ENCODE measurements around the gene SREBF1. TPM values are rescaled to one million over a fixed set of nuclear protein-coding genes. Genes with fewer than 3 reads are reported as not detected.

SREBF1 gene
- total and polyA plus RNA-seq, 2 experiments from 2014 or later: 19.2 to 36.2 TPM

DNA sequence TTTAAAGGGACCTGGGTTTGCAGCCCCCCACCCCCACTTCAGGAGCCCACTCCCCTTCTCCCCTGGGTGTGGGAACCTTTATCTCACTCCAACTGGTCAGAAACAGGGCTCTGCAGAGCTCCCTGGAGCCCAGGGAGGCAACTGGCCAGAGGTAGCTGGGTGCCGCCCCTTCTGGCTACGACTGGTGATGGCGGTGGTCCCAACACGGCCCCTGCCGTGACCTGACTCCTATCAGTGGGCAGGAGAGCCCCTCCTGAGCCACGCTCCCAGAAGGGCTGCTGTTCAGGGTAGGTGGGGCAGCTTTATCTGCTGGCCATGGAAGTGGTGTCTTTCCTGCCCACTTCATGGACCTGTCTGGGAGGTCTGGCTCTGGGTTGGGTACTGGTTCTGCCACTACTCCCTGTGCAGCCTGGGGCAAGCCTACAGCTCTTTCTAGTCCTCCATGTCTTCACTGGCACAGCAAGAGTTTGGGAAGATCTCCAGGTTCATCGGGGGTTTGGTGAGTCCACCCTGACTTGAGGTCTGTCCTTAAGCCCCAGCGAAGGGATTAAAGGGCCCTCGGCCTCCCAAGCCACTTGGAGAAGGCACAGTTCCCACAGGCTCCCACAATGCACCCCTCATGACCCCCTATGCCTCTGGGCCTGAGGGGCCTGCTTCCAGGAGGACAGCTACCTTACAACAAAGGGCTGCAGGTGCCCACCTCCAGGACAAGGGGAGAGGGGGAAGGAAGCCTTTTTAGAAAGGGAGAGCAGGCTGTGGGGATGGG, 5.5 kb upstream of the SREBF1 start:
- peaks cover 30% of the 10 kb centered on the region for H3F3A ChIP-seq (ENCODE audit: insufficient read depth)
- no peak for TF ChIP-seq EZH2phosphoT487 (IDR thresholded peaks at IDR 0.05; ENCODE audit: insufficient read depth, low read depth)
- TF ChIP-seq EZH2 (IDR thresholded peaks at IDR 0.05; ENCODE audit: insufficient read depth, poor library complexity, severe bottlenecking): no peak
- H3K9me3 ChIP-seq (ENCODE audit: low read depth): no peaks in the 10 kb centered on the region
- in situ Hi-C loops (cut with MboI): no loop called here
- H3K27ac ChIP-seq: no peak overlapping the region
- H3K9ac ChIP-seq: no peak overlapping the region
- H3K27me3 ChIP-seq (replicated peaks; ENCODE audit: insufficient read depth): no peaks in the 10 kb centered on the region
- H4K20me1 ChIP-seq (ENCODE audit: insufficient read depth): no peaks in the 10 kb centered on the region
- H3K79me2 ChIP-seq (ENCODE audit: insufficient read depth): no peaks in the 10 kb centered on the region
- no peak overlapping the region for H2AFZ ChIP-seq
- no peaks in the 10 kb centered on the region for H3K36me3 ChIP-seq (ENCODE audit: low read depth)
- H3K4me1 ChIP-seq (ENCODE audit: insufficient read depth): peaks cover 31% of the 10 kb centered on the region
- no peak overlapping the region for H3K4me2 ChIP-seq (ENCODE audit: unreplicated experiment)
- 51 to 53% methylated on average over 9 of the region's 9 CpGs for WGBS, 2 experiments (ENCODE audit: low coverage in 1 of 2, low lambda C conversion rate in 2 of 2, missing lambda C conversion rate in 2 of 2)
- H3K9me2 ChIP-seq (ENCODE audit: insufficient read depth): no peaks in the 10 kb centered on the region
- H3K4me3 ChIP-seq: no peak overlapping the region
- no peak for DNase-seq

DNA sequence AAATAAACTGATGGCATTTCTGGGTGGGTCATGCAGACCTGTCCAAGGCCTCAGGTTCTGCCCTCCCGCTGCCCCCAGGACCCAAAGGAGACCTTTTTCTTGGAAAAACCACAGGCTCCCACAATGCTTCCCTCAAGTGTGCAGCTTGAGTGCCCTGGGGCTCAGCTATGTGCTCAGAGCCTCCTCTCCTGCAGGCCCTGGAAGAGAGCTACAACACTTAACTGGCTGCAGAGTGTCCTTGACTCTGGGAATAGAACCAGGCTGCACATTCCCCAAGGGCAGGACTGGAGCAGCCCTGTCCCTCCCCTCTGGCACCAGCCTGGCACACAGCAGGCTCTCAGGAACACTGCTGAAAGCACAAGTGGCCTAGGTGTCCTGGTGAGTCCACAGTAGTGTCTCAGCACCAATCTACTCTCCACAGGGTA, 4.8 kb upstream of the SREBF1 start:
- no peaks in the 10 kb centered on the region for H3K9me3 ChIP-seq (ENCODE audit: low read depth)
- H3F3A ChIP-seq (ENCODE audit: insufficient read depth): peaks cover 33% of the 10 kb centered on the region
- H3K4me2 ChIP-seq (ENCODE audit: unreplicated experiment): no peak overlapping the region
- H3K9ac ChIP-seq: no peak overlapping the region
- H3K27ac ChIP-seq: peak overlapping the region; percentile 95
- no peaks in the 10 kb centered on the region for H3K79me2 ChIP-seq (ENCODE audit: insufficient read depth)
- no peak for DNase-seq
- no peak overlapping the region for H3K4me3 ChIP-seq
- H2AFZ ChIP-seq: 0 out of 2 replicates have a peak overlapping the region, but pooled peaks have one; percentile 18
- H3K36me3 ChIP-seq (ENCODE audit: low read depth): no peaks in the 10 kb centered on the region
- whole genome bisulfite sequencing, 2 experiments (ENCODE audit: low coverage in 1 of 2, low lambda C conversion rate in 2 of 2, missing lambda C conversion rate in 2 of 2): 86 to 100% methylated on average over 1 of the region's 1 CpG
- TF ChIP-seq EZH2phosphoT487 (IDR thresholded peaks at IDR 0.05; ENCODE audit: insufficient read depth, low read depth): no peak
- TF ChIP-seq EZH2 (IDR thresholded peaks at IDR 0.05; ENCODE audit: insufficient read depth, poor library complexity, severe bottlenecking): no peak
- no peaks in the 10 kb centered on the region for H3K9me2 ChIP-seq (ENCODE audit: insufficient read depth)
- H4K20me1 ChIP-seq (ENCODE audit: insufficient read depth): no peaks in the 10 kb centered on the region
- H3K4me1 ChIP-seq (ENCODE audit: insufficient read depth): peaks cover 35% of the 10 kb centered on the region
- in situ Hi-C loops (cut with MboI): no loop called here
- no peaks in the 10 kb centered on the region for H3K27me3 ChIP-seq (replicated peaks; ENCODE audit: insufficient read depth)

DNA sequence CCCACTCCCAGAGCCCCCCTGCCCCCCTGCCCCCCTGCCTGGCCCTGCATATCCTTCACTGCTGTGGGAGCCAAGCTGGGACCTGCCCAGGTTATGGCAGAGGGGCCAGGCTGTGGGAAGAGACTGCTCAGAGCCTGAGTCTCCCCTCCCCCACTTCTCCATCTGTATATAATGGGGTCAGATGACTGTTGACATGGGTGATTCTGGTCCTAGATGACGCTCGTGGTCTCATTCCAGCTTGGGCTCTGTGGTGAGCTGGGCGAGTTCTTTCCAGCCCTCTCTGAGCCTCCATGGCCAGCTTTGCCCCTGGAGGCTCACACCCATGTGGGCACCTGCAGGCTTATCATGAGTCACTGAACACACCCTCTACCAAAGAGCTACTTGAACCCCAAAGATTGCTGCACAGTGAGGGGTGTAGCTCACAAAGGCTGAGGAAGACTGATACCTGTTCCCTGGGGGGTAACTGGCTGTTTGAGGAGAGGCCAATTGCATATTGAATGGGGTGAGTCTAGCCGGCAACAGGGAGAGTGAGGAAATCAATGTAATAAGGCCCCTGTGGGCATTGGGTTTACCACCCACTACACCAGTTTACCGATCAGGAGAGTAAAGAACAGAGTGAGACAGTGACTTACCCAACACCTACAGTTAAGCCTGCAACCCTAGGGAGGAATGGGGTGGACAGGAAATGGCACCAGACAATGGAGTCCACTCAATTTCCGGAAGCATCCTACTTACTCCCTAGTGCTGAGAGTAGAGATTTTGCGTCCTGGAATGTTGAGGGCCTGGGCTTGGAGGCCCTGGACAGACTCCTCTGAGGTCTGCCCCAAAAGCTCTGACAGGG, 4.2 kb upstream of the SREBF1 start:
- Histone ChIP-seq H2AFZ (0 out of 2 replicates have a peak overlapping the region, but pooled peaks have one; percentile 18), H3K4me2 (ENCODE audit: unreplicated experiment) (peak overlapping the region; percentile 67), H3K27ac (peak overlapping the region; percentile 95), H3K27me3 (replicated peaks; ENCODE audit: insufficient read depth) (no peaks in the 10 kb centered on the region), H3K79me2 (ENCODE audit: insufficient read depth) (no peaks in the 10 kb centered on the region), H3K4me3 (peak overlapping the region; percentile 67), H3K9ac (peak overlapping the region; percentile 86), H3K4me1 (ENCODE audit: insufficient read depth) (peaks cover 35% of the 10 kb centered on the region), H3F3A (ENCODE audit: insufficient read depth) (peaks cover 33% of the 10 kb centered on the region), H3K9me2 (ENCODE audit: insufficient read depth) (no peaks in the 10 kb centered on the region), H4K20me1 (ENCODE audit: insufficient read depth) (no peaks in the 10 kb centered on the region), H3K36me3 (ENCODE audit: low read depth) (no peaks in the 10 kb centered on the region), H3K9me3 (ENCODE audit: low read depth) (no peaks in the 10 kb centered on the region)
- 45% methylated on average over 7 of the region's 7 CpGs for WGBS, 2 experiments (ENCODE audit: low coverage in 1 of 2, low lambda C conversion rate in 2 of 2, missing lambda C conversion rate in 2 of 2)
- in situ Hi-C loops (cut with MboI): no loop called here
- peak; percentile 53 for DNase-seq
- TF ChIP-seq EZH2phosphoT487 (IDR thresholded peaks at IDR 0.05; ENCODE audit: insufficient read depth, low read depth) (no peak), EZH2 (IDR thresholded peaks at IDR 0.05; ENCODE audit: insufficient read depth, poor library complexity, severe bottlenecking) (no peak)

DNA sequence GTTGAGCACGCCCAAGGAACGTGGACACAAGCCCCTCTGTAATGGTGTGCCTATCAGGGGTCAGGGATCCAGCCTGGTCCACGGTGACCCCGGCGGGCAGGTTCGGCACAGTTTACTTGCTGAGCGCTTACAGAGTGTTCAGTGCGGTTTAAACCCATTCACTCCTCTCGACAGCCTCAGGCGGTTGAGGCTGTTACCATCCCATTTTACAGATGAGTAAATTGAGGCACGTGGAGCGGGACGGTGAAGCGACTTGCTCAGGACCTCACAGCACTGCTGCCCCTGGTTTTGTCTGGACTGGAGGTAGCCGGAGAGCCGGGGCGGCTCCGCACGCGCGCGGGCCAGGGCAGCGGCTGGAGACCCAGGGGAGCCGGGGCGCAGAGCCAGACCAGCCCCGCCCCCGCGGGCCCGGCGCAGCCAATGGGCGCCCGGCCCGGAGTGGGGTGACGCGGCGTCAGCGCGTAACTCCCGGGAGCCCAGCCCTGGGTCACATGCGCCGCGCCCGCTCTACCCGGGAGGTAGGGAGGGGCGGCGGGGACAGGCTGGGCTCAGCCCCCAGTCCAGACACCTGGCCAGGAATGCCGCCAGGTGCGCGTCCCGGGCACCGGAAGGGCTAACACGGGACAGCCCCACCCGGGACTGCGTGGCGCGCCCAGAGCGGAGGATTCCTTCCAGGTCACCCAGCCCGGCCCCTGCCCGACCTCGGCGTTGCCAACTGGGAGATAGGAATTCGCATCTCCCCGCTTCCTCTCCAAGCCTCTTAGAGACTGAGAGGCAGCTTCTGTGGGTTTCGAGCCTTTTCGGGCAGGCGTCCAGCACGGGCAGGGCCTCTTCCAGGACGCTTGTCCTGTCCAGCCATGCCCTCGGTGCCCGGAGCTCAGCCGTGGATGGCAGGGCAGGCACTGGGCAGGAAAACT, 3.3 kb upstream of the SREBF1 start:
- Histone ChIP-seq H3K79me2 (ENCODE audit: insufficient read depth) (peaks cover 8% of the 10 kb centered on the region), H3F3A (ENCODE audit: insufficient read depth) (peaks cover 33% of the 10 kb centered on the region), H3K36me3 (ENCODE audit: low read depth) (no peaks in the 10 kb centered on the region), H2AFZ (peak overlapping the region; percentile 52), H3K9me2 (ENCODE audit: insufficient read depth) (no peaks in the 10 kb centered on the region), H4K20me1 (ENCODE audit: insufficient read depth) (no peaks in the 10 kb centered on the region), H3K9me3 (ENCODE audit: low read depth) (no peaks in the 10 kb centered on the region), H3K9ac (peak overlapping the region; percentile 86), H3K4me2 (ENCODE audit: unreplicated experiment) (peak overlapping the region; percentile 67), H3K27ac (peak overlapping the region; percentile 95), H3K27me3 (replicated peaks; ENCODE audit: insufficient read depth) (no peaks in the 10 kb centered on the region), H3K4me3 (peak overlapping the region; percentile 67), H3K4me1 (ENCODE audit: insufficient read depth) (peaks cover 35% of the 10 kb centered on the region)
- DNase-seq: peak; percentile 92
- in situ Hi-C loops (cut with MboI): no loop called here
- TF ChIP-seq EZH2 (IDR thresholded peaks at IDR 0.05; ENCODE audit: insufficient read depth, poor library complexity, severe bottlenecking) (no peak), EZH2phosphoT487 (IDR thresholded peaks at IDR 0.05; ENCODE audit: insufficient read depth, low read depth) (no peak)
- WGBS, 2 experiments (ENCODE audit: low coverage in 1 of 2, low lambda C conversion rate in 2 of 2, missing lambda C conversion rate in 2 of 2): 4 to 5% methylated on average over 52 to 65 of the region's 71 CpGs

All from GM23248 (cell line).